Thyroid gland (tissue), 4 donors: ENCODE results near the gene CD300A. TPM values are rescaled to one million over a fixed set of nuclear protein-coding genes. Genes with fewer than 3 reads are reported as not detected.

ENCODE experiments used
- DNase-seq, 2 donors: peaks; one replicate each; pipeline ENCODE4 v3.0.0-alpha.2; 2019
- H3K27ac ChIP-seq, 3 donors: fragments of 200-600 bp; sonication (generic); 1 replicate in 2 of 3; 2 replicates in 1 of 3; pipeline ENCODE4 v1.5.1; 2016 to 2019; ENCODE audit warnings: mild to moderate bottlenecking in 1 of 3, moderate library complexity in 1 of 3
- H3K27me3 ChIP-seq: fragments of 200-600 bp; sonication (generic); one replicate; pipeline ENCODE4 v1.5.1; 2019
- H3K36me3 ChIP-seq, 2 donors: fragments of 200-600 bp; sonication (generic); one replicate each; pipeline ENCODE4 v1.5.1; 2016 to 2019
- H3K4me1 ChIP-seq, 2 donors: fragments of 200-600 bp; sonication (generic); one replicate each; pipeline ENCODE4 v1.5.1; 2017 to 2019
- H3K4me3 ChIP-seq, 3 donors: fragments of 200-600 bp; sonication (generic); replicated peaks in 1 of 3; 1 replicate in 2 of 3; 2 replicates in 1 of 3; pipeline ENCODE4 v1.5.1; 2016; ENCODE audit warnings: mild to moderate bottlenecking in 1 of 3
- H3K9me3 ChIP-seq: fragments of 200-600 bp; sonication (generic); one replicate; pipeline ENCODE4 v1.5.1; 2017
- POLR2A ChIP-seq, 2 donors: fragments of 450-650 bp; IDR thresholded peaks; one replicate each; pipeline ENCODE4 v1.6.1; 2017; ENCODE audit warnings: antibody characterized with exemption in 2 of 2, mild to moderate bottlenecking in 2 of 2, moderate library complexity in 1 of 2
- WGBS, 2 donors: methylation state at CpG; one replicate each; pipeline ENCODE4 v1.1.5; 2017; 5-methylcytosine and 5-hydroxymethylcytosine counted together
- intact Hi-C: fragments of 100-400 bp; cut with DNase I; formaldehyde crosslinking; loops from one replicate; pipeline ENCODE4 v1.15.1; 2023
- total RNA-seq, 4 donors: library from RNA; depleted of rRNA; stranded (reverse); fragments of >200 nt; gene quantifications; one replicate each; pipeline ENCODE4 v1.2.3, GENCODE V29; 2016
- TF ChIP-seq, protein P1 (sequence below), 6 experiments: fragments of 200-600 bp in 3 of 6; fragments of 450-650 bp in 3 of 6; sonication (generic) in 3 of 6; IDR thresholded peaks; one replicate each; pipeline ENCODE4 v1.5.1; 2016 to 2019; ENCODE audit warnings: antibody characterized with exemption in 6 of 6, mild to moderate bottlenecking in 2 of 6, inconsistent platforms in 1 of 6, moderate library complexity in 1 of 6

The CD300A gene
- total RNA-seq, 4 donors from 2014 or later: 0.78 to 5.8 (median 2.1) TPM

DNA sequence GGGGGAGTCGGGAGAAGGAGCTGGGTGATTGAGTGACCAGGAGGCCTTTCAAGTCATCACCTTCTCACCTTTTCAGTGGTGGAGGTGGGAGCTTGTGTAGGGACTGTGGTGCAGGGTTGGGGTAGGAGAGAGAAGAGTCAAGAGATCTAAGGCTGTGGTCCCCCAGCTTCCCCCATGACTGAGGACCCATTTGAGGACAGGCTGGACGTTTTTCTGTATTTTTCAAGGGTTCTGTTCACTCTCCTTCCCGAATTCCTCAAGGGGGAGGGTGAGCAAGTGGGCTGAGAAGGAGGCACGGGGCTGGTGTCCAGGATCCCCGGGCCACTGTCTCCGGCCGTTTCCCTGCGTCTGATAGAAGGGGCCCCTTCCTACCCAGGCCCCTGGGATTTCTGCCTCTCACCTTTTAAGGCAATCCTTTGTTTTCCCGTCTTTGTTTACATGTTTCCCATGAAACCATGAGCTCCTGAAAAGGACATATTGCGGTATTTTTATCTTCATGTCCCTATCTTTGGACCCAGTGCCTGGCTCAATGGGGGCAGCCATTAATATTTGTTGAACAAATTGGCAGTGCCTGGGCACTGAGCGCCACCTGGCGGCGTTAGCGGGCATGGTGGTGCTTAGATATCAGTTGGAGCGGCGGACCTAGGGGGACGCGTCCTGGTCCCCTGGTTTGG is 9.2 kb upstream of the CD300A start:
- Histone ChIP-seq H3K4me3 (no peak overlapping the region), H3K9me3 (no peaks in the 10 kb centered on the region), H3K27me3 (no peaks in the 10 kb centered on the region), H3K36me3 (no peaks in the 10 kb centered on the region), H3K4me1 (peaks cover 17 to 39% of the 10 kb centered on the region in 2 donors), H3K27ac (no peak overlapping the region)
- WGBS, 2 donors: 19 to 26% methylated on average over 17 to 18 of the region's 18 CpGs
- intact Hi-C loops: no loop called here
- peak; percentile 79 to 82 for DNase-seq
- TF ChIP-seq, protein P1, sequence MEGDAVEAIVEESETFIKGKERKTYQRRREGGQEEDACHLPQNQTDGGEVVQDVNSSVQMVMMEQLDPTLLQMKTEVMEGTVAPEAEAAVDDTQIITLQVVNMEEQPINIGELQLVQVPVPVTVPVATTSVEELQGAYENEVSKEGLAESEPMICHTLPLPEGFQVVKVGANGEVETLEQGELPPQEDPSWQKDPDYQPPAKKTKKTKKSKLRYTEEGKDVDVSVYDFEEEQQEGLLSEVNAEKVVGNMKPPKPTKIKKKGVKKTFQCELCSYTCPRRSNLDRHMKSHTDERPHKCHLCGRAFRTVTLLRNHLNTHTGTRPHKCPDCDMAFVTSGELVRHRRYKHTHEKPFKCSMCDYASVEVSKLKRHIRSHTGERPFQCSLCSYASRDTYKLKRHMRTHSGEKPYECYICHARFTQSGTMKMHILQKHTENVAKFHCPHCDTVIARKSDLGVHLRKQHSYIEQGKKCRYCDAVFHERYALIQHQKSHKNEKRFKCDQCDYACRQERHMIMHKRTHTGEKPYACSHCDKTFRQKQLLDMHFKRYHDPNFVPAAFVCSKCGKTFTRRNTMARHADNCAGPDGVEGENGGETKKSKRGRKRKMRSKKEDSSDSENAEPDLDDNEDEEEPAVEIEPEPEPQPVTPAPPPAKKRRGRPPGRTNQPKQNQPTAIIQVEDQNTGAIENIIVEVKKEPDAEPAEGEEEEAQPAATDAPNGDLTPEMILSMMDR (IDR thresholded peaks at IDR 0.05): peak; percentile 90 to 98 (median 97)
- no peak for TF ChIP-seq POLR2A (IDR thresholded peaks at IDR 0.05)

DNA sequence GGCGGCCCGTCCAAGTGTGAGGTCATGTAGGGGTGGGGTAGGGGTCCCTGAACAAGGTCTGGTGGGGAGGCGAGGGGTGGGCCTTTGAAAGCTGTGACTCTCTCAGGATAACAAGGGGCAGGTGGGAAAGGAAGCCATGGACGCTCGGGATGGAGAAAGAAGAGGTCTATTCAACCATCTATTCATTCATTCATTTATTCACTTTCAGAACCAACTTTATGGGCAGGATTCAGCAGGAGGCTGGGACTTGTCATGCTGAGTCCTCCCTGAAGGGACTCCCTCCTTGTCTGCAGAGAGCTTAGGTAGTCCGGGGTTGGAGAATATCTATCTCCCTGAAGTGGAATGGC is 8.6 kb upstream of the CD300A start:
- no peak for DNase-seq
- no peak overlapping the region for H3K4me3 ChIP-seq
- no peaks in the 10 kb centered on the region for H3K36me3 ChIP-seq
- H3K9me3 ChIP-seq: no peaks in the 10 kb centered on the region
- WGBS, 2 donors: 30% methylated on average over 5 to 6 of the region's 6 CpGs
- no peak for TF ChIP-seq POLR2A (IDR thresholded peaks at IDR 0.05)
- TF ChIP-seq, protein P1 (IDR thresholded peaks at IDR 0.05): no peak
- H3K27ac ChIP-seq: no peak overlapping the region
- H3K27me3 ChIP-seq: no peaks in the 10 kb centered on the region
- intact Hi-C loops: loop anchor here (2.0 kb wide), 1 partner anchor 79 kb away; no protein-coding TSS in a partner anchor
- H3K4me1 ChIP-seq: peaks cover 16 to 34% of the 10 kb centered on the region in 2 donors

DNA sequence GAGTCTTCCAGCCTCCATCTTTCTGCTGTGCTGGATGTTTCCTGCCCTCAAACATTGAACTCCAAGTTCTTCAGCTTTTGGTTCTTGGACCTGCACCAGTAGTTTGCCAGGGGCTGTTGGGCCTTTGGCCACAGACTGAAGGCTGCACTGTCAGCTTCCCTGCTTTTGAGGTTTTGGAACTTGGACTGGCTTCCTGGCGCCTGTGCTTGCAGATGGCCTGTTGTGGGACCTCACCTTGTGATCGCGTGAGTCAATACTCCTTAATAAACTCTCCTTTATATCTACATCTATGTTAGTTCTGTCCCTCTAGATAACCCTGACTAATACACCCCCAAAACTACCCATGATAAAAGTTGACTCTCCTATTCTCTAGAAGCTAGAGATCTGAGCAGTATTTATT is 7.6 kb upstream of the CD300A start:
- Histone ChIP-seq H3K27me3 (no peaks in the 10 kb centered on the region), H3K4me3 (no peak overlapping the region), H3K36me3 (no peaks in the 10 kb centered on the region), H3K27ac (no peak overlapping the region), H3K4me1 (peaks cover 6 to 24% of the 10 kb centered on the region in 2 donors), H3K9me3 (no peaks in the 10 kb centered on the region)
- intact Hi-C loops: loop anchor here (2.0 kb wide), 1 partner anchor 80 kb away; no protein-coding TSS in a partner anchor
- 89 to 93% methylated on average over 3 of the region's 3 CpGs for WGBS, 2 donors
- no peak for DNase-seq
- TF ChIP-seq, protein P1 (IDR thresholded peaks at IDR 0.05): no peak
- no peak for TF ChIP-seq POLR2A (IDR thresholded peaks at IDR 0.05)

GRCh38 chr17:74459622-74460021 is 6.8 kb upstream of the CD300A start:
- no peaks in the 10 kb centered on the region for H3K27me3 ChIP-seq
- no peak for DNase-seq
- TF ChIP-seq, protein P1 (IDR thresholded peaks at IDR 0.05): no peak
- TF ChIP-seq POLR2A (IDR thresholded peaks at IDR 0.05): no peak
- no peaks in the 10 kb centered on the region for H3K36me3 ChIP-seq
- 81 to 93% methylated on average over 5 to 6 of the region's 7 CpGs for WGBS, 2 donors
- H3K27ac ChIP-seq: no peak overlapping the region
- H3K4me3 ChIP-seq: no peak overlapping the region
- H3K9me3 ChIP-seq: no peaks in the 10 kb centered on the region
- intact Hi-C loops: loop anchor here (2.0 kb wide), 1 partner anchor 81 kb away; no protein-coding TSS in a partner anchor
- peaks cover 2 to 16% of the 10 kb centered on the region in 2 donors for H3K4me1 ChIP-seq

- Histone ChIP-seq H3K4me3 (no peak overlapping the region), H3K4me1 (peaks cover 0 to 10% of the 10 kb centered on the region in 2 donors), H3K27me3 (no peaks in the 10 kb centered on the region), H3K27ac (no peak overlapping the region), H3K36me3 (no peaks in the 10 kb centered on the region), H3K9me3 (no peaks in the 10 kb centered on the region)
- WGBS, 2 donors: 81 to 83% methylated on average over 2 of the region's 2 CpGs
- no peak for DNase-seq
- TF ChIP-seq, protein P1 (IDR thresholded peaks at IDR 0.05): no peak
- TF ChIP-seq POLR2A (IDR thresholded peaks at IDR 0.05): no peak
- intact Hi-C loops: no loop called here
Measured at GRCh38 chr17:74460241-74460640, 6.2 kb upstream of the CD300A start.
